HG02852 (cell line): ENCODE measurements around the gene SLC35B1.

Experiments
- ATAC-seq: cut with Tn5 transposase; IDR thresholded peaks from one replicate; pipeline ENCODE4 v1.9.1; 2021; ENCODE audit warnings: mild to moderate bottlenecking, moderate library complexity; ENCODE audit not compliant: unreplicated experiment

Gene SLC35B1, protein sequence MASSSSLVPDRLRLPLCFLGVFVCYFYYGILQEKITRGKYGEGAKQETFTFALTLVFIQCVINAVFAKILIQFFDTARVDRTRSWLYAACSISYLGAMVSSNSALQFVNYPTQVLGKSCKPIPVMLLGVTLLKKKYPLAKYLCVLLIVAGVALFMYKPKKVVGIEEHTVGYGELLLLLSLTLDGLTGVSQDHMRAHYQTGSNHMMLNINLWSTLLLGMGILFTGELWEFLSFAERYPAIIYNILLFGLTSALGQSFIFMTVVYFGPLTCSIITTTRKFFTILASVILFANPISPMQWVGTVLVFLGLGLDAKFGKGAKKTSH

DNA sequence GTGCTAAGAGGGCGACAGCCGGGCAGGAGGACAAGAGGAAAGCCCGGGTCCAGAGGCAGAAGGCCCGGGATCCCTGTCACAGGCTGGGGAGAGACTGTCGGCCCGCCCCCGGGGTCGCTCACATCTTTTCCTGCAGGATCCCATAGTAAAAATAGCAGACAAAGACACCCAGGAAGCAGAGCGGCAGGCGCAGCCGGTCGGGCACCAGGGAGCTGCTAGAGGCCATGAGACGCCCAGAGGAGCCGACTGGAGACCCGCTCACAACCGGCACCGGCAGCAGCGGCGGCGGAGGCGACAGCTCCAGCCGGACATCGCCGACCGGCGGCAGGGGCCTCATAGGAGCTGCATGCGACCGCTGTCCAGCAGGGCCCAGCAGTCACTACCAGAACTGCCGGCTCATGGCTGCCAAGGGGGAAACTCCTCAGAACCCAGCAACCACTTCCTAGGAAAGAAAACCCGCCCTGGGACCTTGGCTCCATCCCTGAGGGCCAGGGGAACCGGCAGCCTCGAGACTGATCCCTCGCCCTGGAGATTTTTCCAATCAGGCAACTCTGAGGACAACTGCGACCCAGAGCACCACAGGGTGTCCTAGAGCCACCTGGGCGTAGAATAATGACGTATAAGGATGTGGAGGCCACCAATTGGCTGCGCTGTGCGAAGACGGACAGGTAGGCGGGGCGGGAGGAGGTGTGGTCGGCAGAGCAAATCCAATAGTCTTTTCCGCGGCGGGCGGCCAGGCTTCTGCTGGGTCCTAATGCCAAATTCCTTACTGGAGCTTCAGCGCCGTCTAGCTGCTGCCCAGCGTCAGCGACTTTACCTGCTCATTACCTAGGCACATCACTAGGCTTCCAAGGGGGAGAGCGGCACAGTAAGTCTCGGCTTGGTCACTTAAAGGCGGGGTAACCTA, at the start of gene SLC35B1:
SLC35B1 (minus strand) TSS at position 357 of the 907 bp plus-strand sequence; CDS start at position 226, 131 bp downstream.
- peak; percentile 83 for ATAC-seq

DNA sequence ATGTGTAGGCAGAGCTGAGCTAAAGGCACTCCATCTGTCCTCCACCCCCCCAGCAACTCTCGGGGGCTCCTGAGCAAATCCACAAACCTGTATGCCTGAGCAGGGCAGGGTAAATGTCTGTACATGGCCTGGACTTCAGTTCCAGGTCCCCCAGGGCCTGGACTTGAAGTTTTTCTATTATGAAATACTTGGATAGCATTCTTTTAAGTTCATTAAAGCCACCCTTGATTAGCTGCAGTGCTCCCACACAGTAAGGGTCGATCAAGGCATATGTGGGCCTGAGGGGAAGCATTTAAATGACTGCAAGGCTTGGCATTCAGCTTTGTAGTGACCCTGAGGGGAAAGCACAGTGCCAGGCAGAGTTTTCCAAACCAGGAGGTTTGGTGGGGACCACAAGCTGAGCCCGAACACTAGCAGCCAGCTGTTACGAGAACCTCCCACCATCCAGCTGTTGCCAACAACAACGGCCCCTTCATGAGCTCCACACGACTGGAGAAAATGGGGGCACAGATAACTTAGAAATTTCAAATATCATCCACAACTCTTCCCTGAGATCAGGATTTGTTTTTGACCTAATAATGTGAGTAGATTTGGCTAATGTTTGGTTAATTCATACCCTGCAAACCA, 49.5 kb upstream of the SLC35B1 start:
- no peak for ATAC-seq

DNA sequence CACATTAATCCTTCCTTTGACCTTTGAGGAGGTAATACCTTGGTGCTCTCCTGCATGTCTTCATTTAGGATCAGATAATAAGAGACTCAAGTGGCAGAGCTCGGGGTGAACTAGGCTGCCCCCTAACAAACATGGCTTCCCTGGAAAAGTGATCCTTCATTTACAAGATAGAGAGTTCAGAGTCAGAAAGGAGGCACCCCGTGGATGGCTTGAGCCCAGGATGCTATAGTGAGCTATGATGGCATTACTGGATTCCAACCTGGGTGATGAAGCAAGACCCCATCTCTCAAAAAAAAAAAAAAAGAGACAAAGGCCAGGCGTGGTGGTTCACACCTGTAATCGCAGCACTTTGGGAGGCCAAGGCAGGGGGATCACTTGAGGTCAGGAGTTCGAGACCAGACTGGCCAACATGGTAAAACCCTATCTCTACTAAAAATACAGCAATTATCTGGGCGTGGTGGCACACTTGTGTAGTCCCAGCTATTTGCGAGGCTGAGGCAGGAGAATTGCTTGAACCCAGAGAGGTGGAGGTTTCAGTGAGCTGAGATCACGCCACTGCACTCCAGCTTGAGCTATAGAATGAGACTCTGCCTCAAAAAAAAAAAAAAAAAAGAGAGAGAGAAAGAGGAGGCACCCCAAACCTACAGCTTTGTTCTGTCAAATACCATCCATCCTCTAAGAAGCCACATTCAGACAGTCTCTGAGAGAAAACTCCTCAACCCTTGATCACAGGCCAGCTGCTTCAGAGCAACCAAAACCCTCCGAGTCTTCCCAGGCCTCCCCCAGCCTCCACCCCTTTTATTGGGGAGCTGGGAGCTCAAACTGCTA, 48.8 kb upstream of the SLC35B1 start:
- no peak for ATAC-seq

DNA sequence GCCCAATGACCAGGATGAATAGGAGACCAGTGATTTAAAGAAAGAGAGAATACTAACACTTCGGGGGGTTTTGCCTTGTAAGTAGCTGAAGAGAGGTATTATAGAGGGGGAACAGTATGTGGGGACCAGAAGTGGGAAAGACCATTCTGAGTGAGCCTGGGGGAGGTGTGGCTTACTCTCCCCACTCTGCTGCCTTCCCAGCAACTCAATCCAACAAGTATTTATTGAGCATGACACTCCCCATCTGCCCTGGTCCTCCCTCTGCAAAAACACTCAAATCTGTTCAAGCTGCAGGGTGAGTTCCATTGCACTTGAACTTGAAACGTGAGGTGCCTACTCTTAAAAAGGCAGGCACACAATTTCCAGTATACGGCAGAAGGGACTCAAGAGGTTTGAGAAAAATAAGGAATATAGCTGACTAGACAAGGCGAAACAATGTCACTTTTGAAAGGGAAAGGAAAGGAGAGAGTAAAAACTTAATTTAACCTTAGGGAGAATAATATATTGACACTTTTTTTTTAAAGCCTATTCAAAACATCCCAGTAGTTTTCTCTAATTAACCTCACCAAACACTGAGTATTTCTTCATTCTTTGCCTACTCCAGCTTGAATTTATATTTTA, 48.0 kb upstream of the SLC35B1 start:
- ATAC-seq: no peak

DNA sequence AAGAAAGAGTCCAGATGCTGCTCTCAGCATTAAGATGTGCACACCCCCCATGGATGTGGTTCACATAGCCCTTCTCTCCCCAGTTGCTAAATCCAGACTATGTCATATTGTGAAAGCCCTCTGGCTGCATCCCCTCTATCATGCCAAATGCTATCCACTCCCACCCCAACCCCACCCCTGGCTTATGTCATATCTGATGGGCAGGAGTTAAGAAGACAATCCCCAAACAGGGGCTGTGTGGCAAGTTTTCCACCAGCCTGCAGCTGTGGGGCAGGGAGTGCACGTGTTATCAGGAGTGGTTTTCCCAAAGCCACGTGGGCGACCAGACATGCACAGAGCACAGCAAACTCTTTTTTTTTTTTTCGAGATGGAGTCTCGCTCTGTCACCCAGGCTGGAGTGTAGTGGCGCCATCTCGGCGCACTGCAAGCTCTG, 46.2 kb upstream of the SLC35B1 start:
- ATAC-seq: no peak

DNA sequence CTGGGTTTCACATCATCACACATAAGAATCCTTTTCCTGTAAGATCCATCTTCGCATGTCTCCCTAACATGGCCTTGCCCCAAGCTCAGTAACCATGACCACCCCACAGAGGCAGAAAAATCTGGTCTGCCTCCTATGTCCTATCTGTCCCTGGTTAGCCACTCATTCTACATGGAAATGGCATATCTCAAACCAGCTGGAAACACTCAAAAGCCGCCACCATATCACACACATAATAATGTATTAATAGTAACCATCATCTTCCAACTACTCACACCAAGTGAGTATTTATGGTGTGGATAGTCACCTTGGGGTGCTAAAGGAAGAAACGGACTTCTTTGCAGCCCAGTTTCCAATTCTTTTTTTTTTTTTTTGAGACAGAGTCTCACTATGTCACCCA, 44.7 kb upstream of the SLC35B1 start:
- ATAC-seq: no peak

DNA sequence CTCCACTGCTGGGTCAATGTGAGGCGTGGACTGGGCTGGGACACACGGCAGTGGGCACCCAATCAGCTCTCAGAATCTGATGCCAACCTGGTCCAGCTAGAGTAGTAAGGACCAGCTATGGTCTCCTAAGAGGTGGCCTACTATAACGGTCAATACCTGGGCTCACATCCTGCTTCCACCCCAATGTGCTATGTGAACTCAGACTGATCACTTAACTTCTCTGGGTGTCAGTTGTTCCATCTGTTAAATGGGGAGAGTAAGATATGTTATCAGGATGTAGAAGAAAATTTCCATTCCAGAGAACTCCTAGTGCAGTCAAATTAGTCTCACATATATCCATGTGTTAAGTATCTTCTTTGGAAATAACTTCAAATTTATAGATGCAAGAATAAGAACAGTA, 42.0 kb upstream of the SLC35B1 start:
- ATAC-seq: no peak

DNA sequence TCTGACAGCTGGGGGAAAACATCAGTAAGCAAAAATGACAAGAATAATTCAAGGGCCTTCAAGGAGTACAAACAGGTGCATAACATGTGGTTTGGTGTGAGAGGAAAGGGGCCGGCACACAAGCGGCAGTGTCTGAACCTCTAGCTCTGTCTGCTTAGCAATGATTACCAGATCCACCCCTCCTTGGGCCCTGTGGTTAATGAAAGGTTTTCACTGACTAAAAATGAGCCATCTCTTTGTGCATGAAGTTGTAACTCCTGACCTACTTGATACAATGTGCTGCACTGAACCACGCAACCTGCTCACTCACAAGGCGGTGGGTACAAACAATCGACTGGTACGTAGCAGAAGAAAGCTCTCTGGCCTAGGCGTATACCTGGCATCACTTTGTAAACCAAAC, 41.0 kb upstream of the SLC35B1 start:
- ATAC-seq: peak; percentile 82

DNA sequence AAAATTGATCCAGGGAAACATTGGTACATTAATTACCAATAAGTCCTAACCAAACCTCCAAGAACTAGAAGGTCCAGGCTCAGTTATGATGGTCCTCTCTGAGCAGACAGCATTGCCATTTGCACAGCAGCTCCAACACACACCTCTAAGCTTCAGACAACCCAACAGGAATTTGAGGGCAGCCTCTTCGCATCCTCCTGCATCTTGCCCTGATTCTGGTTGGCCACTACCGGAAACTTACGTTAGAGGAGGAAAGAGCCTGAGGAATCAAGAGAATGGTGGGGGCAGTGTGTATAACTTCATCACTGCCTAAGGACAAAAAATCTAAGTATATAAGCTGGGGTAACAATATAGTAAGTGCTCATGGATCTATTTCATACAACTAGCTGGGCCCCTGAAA, 40.5 kb upstream of the SLC35B1 start:
- no peak for ATAC-seq

DNA sequence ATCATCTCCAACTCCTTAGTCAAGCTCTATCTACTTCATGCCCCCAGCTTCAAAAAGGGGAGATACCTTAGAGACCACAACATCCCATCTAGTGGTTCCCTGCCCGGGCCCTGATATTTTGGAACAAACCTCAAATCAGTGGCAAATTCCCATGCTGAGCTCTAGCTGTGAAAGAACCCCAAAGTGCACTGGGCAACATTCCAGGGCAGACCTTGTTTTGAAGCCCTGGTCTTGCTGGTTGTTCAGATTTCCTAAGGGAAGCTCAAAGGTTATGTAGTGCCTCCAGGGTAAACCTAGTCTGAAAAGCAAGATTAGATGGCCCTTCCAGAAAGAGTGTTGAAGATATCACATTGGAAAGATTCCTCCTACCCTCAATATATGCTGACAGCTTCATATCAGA, 39.9 kb upstream of the SLC35B1 start:
- no peak for ATAC-seq

DNA sequence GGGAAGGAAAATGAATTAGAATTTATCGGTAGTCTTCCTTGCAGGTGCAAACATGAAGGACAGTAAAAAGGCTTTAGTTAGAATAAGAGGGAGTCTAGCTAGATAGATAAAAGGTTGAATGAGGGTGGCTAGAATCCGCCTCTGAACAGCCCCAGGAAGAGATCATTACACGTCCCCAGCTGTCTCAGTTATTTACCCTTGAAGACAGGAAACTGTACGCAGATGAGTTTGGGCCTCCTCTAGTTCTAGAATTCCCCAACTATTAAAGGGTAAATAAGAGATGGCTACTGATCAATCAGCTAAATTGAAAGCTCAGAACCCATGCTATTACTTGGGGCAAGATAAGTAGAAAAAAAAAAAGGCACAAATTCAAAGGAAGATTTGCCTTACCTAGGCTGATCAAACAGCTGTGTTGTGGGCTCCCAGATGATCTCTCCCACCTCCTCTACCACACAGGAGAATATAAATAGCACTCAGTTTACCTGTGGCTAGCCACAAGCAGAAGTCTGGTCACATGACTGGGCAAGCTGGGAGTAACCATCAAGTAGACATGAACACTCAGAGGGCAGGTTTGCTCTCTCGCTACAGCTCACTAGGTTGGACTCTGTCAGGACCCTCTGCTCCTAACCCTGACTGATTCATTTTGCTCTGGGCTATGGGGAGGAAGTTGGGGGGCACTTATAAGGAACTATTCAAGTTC, 39.2 kb upstream of the SLC35B1 start:
- ATAC-seq: peak; percentile 59

DNA sequence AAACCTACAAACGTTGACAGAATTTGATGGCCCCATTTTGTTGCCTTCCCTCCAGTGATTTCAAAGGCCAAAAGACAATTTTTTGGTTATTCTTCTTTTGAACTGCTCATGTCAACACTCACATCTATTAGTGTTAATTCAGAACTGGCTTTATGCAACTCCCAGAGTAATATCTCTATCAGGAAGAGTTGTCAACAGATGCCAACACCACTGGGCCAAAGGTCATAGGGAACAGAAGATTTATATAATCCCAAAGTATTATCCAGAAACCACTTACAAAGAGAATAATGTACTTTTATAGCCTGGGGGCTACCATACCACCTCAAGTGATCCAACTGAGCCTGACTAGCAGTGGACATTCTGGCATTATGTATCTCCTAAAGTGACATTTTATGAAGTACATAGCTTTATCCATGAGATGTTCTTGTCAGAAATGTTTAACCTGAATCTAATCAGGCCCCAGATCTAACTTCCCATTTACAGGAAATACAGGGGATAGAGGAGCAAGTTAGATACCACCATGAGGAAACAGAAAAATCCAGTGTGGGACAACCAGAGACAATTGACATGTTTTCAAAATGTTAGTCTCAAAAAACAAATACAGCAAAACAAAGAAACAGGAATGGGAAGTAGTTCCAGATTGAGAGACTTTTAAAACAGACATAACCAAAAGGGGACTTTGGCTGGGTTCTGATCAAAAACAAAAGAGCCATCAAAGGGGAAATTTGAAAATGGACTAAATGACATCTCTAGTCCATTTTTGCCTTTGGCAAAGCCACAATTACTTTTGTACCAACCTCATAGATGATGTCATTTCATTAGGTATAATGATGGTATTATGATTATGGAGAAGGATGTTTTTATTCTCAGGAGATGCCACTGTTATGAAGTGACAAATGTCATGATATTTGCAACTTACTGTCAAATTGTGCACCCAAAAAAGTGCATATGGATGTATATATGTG, 37.7 kb upstream of the SLC35B1 start:
- no peak for ATAC-seq

DNA sequence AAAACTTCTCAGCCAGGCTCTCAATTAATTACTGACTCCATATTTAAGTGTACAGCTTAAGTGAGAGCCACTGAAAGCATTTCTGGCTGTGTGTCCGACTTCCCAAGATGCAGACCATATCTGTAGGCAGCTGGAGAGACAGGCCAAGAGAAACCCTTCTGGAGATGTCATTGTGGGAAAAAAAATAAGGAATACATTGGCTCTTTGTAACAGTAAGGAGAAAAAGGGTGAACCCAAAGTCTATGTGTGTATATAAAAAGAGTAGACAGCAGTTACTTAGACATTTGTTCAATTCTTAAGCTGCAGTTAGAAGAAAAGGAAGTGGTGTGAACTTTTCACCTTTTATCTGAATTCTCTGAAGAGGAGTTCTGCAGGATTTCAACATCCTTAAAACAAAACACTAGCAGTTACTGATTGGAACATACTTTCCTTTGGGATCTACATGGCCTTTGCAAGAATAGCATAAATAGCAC, 34.4 kb upstream of the SLC35B1 start:
- ATAC-seq: no peak

DNA sequence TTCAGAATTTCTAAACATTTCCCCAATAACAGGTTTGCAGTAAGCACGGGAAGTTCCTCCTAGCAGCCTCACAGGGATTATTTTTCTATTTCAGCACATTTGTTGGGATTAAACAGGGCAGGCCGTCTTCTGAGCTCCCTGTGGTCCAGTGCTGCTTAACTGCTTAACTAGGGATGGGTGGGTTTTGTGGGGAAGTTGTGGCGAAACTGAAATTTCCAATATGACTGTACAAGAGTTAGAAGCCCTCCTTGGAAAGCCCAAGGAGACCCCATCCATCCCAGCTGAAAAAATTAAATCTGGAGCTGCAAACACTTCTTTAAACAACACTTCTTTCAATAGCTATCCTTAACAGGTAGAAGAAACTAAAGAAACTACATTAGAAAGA, 33.9 kb upstream of the SLC35B1 start:
- ATAC-seq: peak; percentile 13

DNA sequence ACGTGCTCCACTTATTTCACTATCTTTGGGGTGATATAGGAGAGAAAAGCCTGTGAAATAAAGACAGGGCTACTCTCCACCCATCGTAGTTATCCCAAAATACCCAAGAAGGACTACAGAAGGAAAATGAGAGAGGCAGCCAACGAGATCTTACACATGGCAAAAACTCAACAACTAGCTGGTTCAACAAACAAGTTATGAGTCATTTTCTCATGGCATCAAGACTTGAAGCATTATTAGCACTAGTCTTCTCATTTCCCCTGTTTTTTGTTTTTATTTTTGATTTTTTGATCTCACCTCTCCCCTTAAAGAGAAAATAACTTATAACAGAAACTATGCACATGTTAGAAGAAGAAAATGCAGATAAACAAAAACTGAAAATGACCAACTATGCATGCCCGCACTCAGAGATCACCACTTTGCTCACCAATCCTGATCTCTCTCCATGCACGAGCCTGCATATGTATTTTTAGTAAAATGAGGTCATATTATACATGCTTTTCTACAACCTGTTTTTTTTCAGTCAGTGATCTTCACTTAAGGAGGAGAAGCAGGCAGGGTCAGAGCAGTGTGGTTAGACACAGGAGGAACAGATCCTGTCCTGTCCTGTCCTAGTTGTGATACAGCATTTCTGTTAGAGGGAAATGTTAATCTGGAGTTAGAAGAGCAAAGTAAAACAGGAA, 33.4 kb upstream of the SLC35B1 start:
- peak; percentile 41 for ATAC-seq

DNA sequence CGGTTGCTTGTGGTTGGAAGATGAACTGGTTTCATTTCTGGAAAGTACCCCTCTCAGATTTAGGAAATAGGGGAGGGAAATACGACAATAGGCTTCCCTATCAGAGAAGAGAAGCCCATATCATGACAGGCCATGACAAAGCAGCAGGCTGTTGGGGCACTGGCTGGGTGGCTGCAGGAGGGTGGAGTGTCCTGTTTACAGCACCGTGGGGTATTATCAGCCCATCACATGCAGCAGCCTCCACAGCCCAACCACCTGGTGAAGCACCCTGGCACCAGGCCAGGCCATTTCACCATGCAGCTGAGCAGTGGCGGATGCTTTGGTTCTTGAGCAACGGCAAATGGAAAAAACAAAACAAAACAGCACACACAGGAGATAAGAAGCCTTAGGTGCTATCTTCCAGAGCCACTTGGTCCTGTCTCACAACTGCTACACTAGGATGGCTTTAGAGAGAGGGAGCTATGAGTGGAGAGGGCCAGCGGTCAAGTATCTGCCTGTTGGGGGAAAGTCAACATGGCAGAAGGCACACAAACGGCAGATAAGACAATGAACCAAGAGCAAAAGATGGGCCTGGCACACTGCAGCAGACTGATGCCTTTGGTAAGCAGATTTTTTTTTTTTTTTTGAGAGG, 32.0 kb upstream of the SLC35B1 start:
- peak; percentile 44 for ATAC-seq

DNA sequence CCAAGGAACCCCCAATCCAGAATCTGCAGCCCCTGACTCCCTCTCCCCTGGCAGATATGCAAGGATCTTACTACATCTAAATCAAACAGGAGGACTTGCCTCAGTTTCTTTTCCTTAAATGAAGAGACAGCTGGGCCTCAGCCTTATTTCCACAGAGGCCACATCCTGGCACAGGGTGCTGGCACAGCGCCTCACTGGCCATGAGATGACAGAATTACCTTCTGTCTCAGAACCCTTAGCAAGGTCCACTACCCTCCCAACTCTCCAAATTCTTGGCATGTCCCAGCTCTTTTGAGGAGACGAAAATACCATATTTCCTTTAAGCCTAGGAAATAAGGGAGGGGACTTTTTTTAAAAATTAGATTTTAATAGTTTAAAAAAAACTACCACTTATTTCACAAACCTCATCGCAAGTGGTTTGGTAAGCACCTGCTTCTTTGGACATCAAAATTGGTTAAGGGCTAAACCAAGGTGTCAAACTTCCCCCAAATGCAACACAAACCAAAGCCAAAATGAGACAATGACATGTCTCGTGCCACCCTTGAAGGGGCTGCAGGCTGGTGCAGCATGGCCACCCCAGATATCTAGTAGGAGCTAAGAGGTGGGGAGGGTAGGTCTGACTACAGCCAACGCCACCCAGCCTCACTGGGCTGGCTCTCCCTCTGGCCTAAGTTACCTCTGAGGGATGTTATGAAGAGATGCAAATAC, 30.8 kb upstream of the SLC35B1 start:
- no peak for ATAC-seq
